ENCODE data around the gene PHACTR3.

GRCh38 chr20:59575653-59576052 lies 28.7 kb upstream of the PHACTR3 start:
- TF ChIP-seq CTCF (IDR thresholded peaks at IDR 0.05; ENCODE audit: low read depth, low read length, poor library complexity, severe bottlenecking) (no peak), EZH2phosphoT487 (IDR thresholded peaks at IDR 0.05; ENCODE audit: borderline replicate concordance, low read length) (no peak)
